ACC112 (cell line): ENCODE measurements around the gene CR2.
"Not testable (repeated sequence)": the region's sequence is repeated elsewhere in the genome, so short reads cannot be mapped to it uniquely, and the experiment has no call there.

ENCODE experiments used
- H2AFZ ChIP-seq: fragments of 200-600 bp; sonication (generic); one replicate; pipeline ENCODE4 v1.6.0; 2017; ENCODE audit warnings: antibody characterized with exemption, low read length; ENCODE audit not compliant: unreplicated experiment
- H3K27ac ChIP-seq: fragments of 200-600 bp; sonication (generic); 2 replicates; pipeline ENCODE4 v1.5.1; 2014; ENCODE audit warnings: low read depth, mild to moderate bottlenecking, antibody characterized with exemption, low read length, moderate library complexity
- H3K27me3 ChIP-seq: fragments of 200-600 bp; sonication (generic); 2 replicates; pipeline ENCODE4 v1.6.1; 2014; ENCODE audit warnings: mild to moderate bottlenecking, antibody characterized with exemption, low read length, moderate library complexity, mixed read lengths; ENCODE audit not compliant: insufficient read depth
- H3K36me3 ChIP-seq: fragments of 200-600 bp; sonication (generic); 2 replicates; pipeline ENCODE4 v1.6.1; 2016; ENCODE audit warnings: mild to moderate bottlenecking, antibody characterized with exemption, low read length, moderate library complexity, mixed read lengths; ENCODE audit not compliant: insufficient read depth
- H3K4me1 ChIP-seq: fragments of 200-600 bp; sonication (generic); one replicate; pipeline ENCODE4 v1.6.1; 2016; ENCODE audit warnings: low read length, mixed read lengths; ENCODE audit not compliant: insufficient read depth, unreplicated experiment, control insufficient read depth
- H3K4me3 ChIP-seq: fragments of 200-600 bp; sonication (generic); 2 replicates; pipeline ENCODE4 v1.5.1; 2014; ENCODE audit warnings: mild to moderate bottlenecking, low read depth, low read length
- H3K79me2 ChIP-seq: fragments of 200-600 bp; sonication (generic); one replicate; pipeline ENCODE4 v1.6.0; 2016; ENCODE audit warnings: low read length; ENCODE audit not compliant: control insufficient read depth, unreplicated experiment, insufficient read depth

CR2 gene

DNA sequence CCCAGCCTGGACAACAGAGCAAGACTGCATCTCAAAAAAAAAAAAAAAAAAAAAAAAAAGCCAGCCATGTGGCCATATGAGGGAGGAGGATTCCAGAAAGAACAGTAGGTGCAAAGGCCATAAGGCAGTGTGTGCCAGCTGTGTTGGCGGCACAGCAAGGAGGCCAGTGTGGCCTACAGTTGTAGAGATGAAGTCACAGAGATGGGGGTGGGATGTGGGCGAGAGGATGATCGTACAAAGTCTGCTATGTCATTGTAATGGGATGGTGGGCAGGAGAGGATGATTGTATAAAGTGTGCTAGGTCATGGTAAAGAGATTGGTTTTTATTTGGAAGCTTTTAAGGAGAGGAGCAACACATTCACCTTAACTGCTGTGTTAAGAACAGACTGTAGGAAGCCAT, 32.1 kb downstream of the CR2 start:
- H3K36me3 ChIP-seq, result no peaks in the 10 kb centered on the region

DNA sequence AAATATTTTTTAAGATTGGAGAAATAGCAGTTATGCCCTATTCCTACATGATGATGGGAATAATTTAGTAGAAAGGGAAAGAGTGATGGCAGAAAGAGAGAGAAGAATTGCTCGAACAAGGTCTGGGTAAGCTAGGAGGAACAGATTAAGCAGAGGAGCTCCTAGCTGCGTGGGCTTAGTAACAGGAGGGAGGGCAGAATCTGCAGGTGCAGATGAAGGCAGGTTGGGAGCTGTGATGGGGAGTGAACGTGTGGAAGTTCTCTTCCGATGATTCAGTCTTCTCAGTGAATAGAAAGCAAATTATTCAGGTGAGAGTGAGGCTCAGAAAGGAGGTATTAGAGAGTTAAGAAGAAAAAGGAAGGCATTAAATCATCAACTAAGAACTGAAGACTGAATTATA, 33.5 kb downstream of the CR2 start:
- Histone ChIP-seq H2AFZ (no peak overlapping the region), H3K4me1 (no peaks in the 10 kb centered on the region), H3K27me3 (peaks cover 75% of the 10 kb centered on the region), H3K4me3 (no peak overlapping the region), H3K27ac (no peak overlapping the region), H3K79me2 (no peaks in the 10 kb centered on the region), H3K36me3 (no peaks in the 10 kb centered on the region)

More for the DNA sequence above, 32.1 kb downstream of the CR2 start:
- no peak overlapping the region for H2AFZ ChIP-seq
- no peak overlapping the region for H3K27ac ChIP-seq
- H3K27me3 ChIP-seq, result peaks cover 68% of the 10 kb centered on the region
- no peaks in the 10 kb centered on the region for H3K4me1 ChIP-seq
- H3K79me2 ChIP-seq, result no peaks in the 10 kb centered on the region
- no peak overlapping the region for H3K4me3 ChIP-seq

DNA sequence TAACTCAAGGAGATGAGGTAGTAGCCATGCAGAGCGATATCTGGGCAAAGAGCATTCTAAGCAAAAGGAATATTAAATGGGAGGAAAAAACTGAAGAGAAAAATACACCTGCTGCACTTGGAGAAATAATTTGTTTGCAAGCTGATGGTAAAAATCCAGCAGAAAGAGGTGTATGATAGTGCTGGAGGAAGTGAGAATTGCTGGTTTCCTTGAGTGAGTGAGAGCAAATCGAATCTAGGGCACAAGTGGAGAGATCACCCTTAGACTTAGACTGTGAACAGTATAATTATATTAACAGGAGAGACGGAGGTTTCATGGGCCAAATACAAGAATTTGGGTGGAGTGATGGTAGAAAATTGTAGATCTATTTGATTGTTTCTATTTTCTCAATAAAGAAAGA, 39.1 kb downstream of the CR2 start:
- H3K36me3 ChIP-seq, result no peaks in the 10 kb centered on the region
- peaks cover 90% of the 10 kb centered on the region for H3K27me3 ChIP-seq
- H3K79me2 ChIP-seq, result no peaks in the 10 kb centered on the region
- H3K27ac ChIP-seq, result no peak overlapping the region
- no peaks in the 10 kb centered on the region for H3K4me1 ChIP-seq
- no peak overlapping the region for H3K4me3 ChIP-seq
- no peak overlapping the region for H2AFZ ChIP-seq

DNA sequence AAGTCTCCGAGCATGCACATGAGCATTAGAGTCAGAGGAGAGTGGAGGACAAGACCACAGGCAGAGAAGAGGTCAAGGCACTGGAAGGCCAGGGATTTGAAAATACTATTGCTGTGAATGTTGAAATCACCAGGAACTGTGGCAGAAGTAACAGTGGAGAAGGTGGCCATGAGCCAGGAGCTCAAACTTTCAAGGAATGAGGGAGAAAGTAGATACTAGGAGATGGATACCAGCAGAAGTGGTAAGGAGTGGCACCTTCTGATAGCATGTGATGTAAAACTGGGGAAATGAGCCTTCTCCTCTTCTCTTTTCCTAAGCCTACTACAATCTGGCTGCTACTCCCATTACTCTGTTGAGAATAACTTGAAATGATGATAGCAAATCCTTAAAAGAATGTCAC, 40.0 kb downstream of the CR2 start:
- Histone ChIP-seq H3K36me3 (no peaks in the 10 kb centered on the region), H3K27ac (no peak overlapping the region), H3K79me2 (no peaks in the 10 kb centered on the region), H2AFZ (no peak overlapping the region), H3K27me3 (peaks cover 90% of the 10 kb centered on the region), H3K4me1 (no peaks in the 10 kb centered on the region), H3K4me3 (no peak overlapping the region)

DNA sequence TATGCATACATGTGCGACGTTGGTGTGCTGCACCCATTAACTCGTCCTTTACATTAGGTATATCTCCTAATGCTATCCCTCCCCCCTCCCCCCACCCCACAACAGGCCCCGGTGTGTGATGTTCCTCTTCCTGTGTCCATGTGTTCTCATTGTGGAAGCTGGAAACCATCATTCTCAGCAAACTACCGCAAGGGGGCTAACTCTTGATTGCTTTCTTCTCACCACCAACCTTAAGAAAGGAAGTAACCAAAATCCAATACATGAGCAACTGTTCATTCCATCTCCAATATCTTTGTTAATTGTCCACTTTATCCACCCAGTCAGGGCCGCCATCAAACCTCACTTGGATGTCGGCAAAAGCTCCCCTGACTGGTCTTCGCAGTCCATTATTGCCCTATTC, 41.2 kb downstream of the CR2 start:
- H2AFZ ChIP-seq, H3K36me3 ChIP-seq, H3K79me2 ChIP-seq, H3K4me1 ChIP-seq, H3K27ac ChIP-seq, H3K4me3 ChIP-seq: not testable (repeated sequence)
- peaks cover 88% of the 10 kb centered on the region for H3K27me3 ChIP-seq

DNA sequence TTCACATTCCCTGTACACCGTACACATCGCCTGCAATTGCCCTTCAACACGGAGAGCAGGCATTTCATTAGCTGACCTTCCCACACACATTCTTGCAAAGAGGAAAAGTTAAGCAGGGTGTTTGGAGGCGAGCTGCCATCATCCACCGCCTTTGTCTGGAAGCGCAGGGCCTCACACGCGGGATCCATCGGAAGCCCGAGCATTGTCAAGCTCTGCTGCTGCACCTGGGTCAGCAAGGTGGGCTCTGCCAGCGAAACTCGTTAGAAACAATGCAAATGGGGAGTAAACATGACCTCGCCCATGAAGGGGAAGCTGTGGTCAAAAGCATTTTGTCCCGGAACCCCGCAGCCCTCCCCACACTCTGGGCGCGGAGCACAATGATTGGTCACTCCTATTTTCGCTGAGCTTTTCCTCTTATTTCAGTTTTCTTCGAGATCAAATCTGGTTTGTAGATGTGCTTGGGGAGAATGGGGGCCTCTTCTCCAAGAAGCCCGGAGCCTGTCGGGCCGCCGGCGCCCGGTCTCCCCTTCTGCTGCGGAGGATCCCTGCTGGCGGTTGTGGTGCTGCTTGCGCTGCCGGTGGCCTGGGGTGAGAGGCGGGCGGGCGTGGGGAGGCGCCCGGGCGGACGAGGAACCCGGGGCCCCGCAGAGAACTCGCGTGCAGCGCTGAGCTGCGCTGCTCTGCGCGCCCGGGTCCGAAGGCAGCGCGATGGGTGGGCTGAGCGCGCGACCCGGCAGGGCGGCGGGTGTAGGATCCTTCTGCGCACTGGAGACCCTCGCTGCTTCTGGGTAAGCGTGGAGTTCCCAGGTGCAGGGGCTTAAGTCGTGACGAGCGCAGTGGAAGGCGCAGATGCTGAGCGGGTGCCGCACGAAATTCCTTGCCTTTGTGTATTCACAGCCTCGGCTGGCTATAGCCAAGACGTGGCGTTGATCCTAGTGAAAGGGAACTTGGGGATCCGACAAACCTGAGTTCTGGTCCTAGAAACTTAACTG, 42.0 kb downstream of the CR2 start, which contains the start of gene CR1:
CR1 (plus strand) TSS at position 357 of the 992 bp plus-strand sequence; CDS start at position 468, 111 bp downstream.
- H3K27ac ChIP-seq, result no peak within 1 kb of the TSS
- no peaks in the 10 kb centered on the region for H3K4me1 ChIP-seq
- no peaks in the 10 kb centered on the region for H3K36me3 ChIP-seq
- H3K4me3 ChIP-seq, result peak within 1 kb of the TSS; percentile 43
- H2AFZ ChIP-seq, result no peak within 1 kb of the TSS
- H3K79me2 ChIP-seq, result no peaks in the 10 kb centered on the region
- H3K27me3 ChIP-seq, result peaks cover 88% of the 10 kb centered on the region

DNA sequence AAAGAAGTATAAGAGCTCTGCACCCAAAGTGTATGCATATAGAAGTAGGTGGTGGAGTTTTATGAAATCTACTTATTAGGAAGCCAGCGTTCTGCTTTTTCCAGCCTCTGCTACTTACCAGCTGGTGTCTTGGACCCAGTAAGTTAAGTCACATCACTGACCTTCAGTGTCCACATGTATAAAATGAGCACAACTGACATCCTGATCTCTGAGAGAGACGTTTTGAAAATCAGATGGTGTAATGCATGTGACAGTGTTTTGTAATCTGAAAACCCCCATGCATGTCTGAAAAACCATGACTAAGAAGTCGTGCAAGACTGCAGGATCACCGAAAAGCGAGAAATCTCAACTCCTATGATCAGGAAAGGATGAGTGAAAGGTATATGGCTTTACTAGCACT, 43.8 kb downstream of the CR2 start:
- Histone ChIP-seq H3K27ac (no peak overlapping the region), H3K36me3 (no peaks in the 10 kb centered on the region), H3K27me3 (peaks cover 91% of the 10 kb centered on the region), H3K4me3 (no peak overlapping the region), H3K79me2 (no peaks in the 10 kb centered on the region), H3K4me1 (no peaks in the 10 kb centered on the region), H2AFZ (no peak overlapping the region)

DNA sequence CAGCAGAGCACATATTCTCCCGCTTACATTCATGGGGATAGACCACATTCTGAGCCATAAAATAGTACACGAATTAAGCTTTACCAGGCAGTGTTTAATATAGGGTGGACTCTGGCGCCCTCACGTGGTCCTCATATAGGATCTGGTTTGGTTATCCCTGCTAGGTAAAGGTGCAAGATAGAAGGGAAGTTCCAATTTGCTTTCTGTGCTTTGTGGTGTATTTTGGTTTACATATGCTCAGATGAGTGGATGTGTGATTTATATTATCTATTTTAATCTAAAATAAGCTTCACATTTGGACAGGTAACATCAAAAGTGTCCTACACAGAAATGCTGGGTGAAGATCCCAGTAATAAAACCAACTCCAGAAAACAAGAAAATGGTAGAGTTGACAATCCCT, 45.4 kb downstream of the CR2 start:
- no peak overlapping the region for H3K4me3 ChIP-seq
- no peak overlapping the region for H3K27ac ChIP-seq
- no peaks in the 10 kb centered on the region for H3K36me3 ChIP-seq
- peaks cover 89% of the 10 kb centered on the region for H3K27me3 ChIP-seq
- H3K79me2 ChIP-seq, result no peaks in the 10 kb centered on the region
- no peaks in the 10 kb centered on the region for H3K4me1 ChIP-seq
- H2AFZ ChIP-seq, result no peak overlapping the region

DNA sequence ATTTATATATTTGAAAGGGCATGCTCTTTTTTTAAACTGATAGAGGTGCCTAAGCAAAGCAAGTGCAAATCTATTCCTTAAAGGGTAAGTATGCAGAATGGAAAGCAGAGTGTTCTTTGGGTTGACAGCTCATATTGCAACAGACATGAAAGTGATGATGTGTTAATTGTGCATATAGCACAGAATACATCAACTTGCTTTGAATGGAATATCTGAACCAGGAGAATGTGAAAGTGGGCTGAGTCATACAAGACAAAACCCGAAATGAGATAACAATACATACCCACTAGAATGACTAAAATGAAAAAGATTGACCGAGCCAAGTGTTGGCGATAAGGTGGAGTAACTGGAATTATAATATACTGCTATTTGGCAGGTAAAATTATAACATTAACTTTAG, 46.2 kb downstream of the CR2 start:
- H3K4me1 ChIP-seq, result no peaks in the 10 kb centered on the region
- no peaks in the 10 kb centered on the region for H3K36me3 ChIP-seq
- H3K27me3 ChIP-seq, result peaks cover 92% of the 10 kb centered on the region
- no peak overlapping the region for H3K27ac ChIP-seq
- no peak overlapping the region for H2AFZ ChIP-seq
- no peaks in the 10 kb centered on the region for H3K79me2 ChIP-seq
- no peak overlapping the region for H3K4me3 ChIP-seq

DNA sequence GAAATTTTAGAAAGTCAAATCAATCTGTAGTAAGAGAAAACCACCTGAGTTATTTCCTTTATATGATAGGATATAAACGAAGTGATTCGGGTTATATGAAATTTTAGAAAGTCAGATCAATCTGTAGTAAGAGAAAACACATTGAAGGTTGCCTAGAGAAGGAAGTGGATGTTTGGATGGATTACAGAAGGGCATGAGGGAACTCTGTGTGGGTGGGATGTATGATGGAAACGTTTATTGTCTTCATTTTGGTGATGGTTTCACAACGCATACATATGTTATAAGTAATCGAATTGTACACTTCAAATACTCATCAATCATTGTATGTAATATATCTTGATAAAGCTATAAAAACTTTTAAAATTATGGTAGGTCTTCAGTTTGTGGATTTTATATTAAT, 46.9 kb downstream of the CR2 start:
- peaks cover 92% of the 10 kb centered on the region for H3K27me3 ChIP-seq
- no peak overlapping the region for H2AFZ ChIP-seq
- H3K36me3 ChIP-seq, result no peaks in the 10 kb centered on the region
- no peaks in the 10 kb centered on the region for H3K79me2 ChIP-seq
- no peaks in the 10 kb centered on the region for H3K4me1 ChIP-seq
- no peak overlapping the region for H3K27ac ChIP-seq
- H3K4me3 ChIP-seq, result no peak overlapping the region

DNA sequence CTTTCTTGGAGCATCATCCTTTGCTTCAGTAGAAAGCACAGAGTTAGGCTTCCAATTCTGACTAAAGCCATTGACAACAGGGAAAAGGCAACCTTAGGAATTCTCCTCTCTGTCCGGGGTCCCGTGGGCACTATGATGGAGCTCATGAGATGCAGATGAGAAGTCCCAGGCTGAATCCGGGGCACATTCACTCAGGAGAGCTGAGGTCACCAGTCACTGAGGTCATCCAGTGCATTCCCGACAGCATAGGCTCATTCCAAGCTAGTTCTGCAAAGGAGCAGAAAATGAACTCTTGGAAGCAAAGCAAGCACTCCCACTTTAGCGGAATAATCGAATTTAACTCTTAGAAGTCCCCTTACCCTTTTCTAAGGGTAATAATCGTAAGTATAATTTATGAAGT, 48.6 kb downstream of the CR2 start:
- Histone ChIP-seq H3K4me3 (no peak overlapping the region), H3K27me3 (peaks cover 92% of the 10 kb centered on the region), H3K79me2 (no peaks in the 10 kb centered on the region), H3K27ac (no peak overlapping the region), H3K36me3 (no peaks in the 10 kb centered on the region), H3K4me1 (no peaks in the 10 kb centered on the region), H2AFZ (no peak overlapping the region)
